Neural cell (in vitro differentiated cells): ENCODE data around the gene PORCN.

Experiments used
- EZH2 ChIP-seq: fragments of 200-600, 300-800 bp; shearing (Covaris generic), sonication (generic); IDR thresholded peaks from 2 replicates; pipeline ENCODE4 v1.6.1; 2014; ENCODE audit warnings: antibody characterized with exemption, low read length, borderline replicate concordance, mild to moderate bottlenecking; ENCODE audit not compliant: insufficient read depth, poor library complexity, severe bottlenecking
- POLR2AphosphoS5 ChIP-seq: IDR thresholded peaks from 2 replicates; pipeline ENCODE4 v1.6.1; 2012
- RAD21 ChIP-seq: fragments of 450-650 bp; conservative IDR thresholded peaks from 2 replicates; pipeline ENCODE4 v1.6.1; 2014; ENCODE audit warnings: antibody characterized with exemption, mild to moderate bottlenecking, moderate library complexity
- SMC3 ChIP-seq: fragments of 450-650 bp; conservative IDR thresholded peaks from 2 replicates; pipeline ENCODE4 v1.6.1; 2014; ENCODE audit warnings: antibody characterized with exemption, mild to moderate bottlenecking, moderate library complexity; ENCODE audit not compliant: poor library complexity
- TAF1 ChIP-seq: IDR thresholded peaks from 2 replicates; pipeline ENCODE4 v1.6.1; 2012; ENCODE audit warnings: low read depth
- TF ChIP-seq, protein P1 (sequence below): fragments of 450-650 bp; IDR thresholded peaks from 2 replicates; pipeline ENCODE4 v1.5.1; 2014; ENCODE audit warnings: antibody characterized with exemption, mild to moderate bottlenecking, moderate library complexity; ENCODE audit not compliant: poor library complexity, severe bottlenecking

- TF ChIP-seq, protein P1, sequence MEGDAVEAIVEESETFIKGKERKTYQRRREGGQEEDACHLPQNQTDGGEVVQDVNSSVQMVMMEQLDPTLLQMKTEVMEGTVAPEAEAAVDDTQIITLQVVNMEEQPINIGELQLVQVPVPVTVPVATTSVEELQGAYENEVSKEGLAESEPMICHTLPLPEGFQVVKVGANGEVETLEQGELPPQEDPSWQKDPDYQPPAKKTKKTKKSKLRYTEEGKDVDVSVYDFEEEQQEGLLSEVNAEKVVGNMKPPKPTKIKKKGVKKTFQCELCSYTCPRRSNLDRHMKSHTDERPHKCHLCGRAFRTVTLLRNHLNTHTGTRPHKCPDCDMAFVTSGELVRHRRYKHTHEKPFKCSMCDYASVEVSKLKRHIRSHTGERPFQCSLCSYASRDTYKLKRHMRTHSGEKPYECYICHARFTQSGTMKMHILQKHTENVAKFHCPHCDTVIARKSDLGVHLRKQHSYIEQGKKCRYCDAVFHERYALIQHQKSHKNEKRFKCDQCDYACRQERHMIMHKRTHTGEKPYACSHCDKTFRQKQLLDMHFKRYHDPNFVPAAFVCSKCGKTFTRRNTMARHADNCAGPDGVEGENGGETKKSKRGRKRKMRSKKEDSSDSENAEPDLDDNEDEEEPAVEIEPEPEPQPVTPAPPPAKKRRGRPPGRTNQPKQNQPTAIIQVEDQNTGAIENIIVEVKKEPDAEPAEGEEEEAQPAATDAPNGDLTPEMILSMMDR = no peak
- TF ChIP-seq TAF1 = no peak
- no peak for TF ChIP-seq RAD21
- no peak for TF ChIP-seq SMC3
- TF ChIP-seq EZH2 = no peak
- TF ChIP-seq POLR2AphosphoS5 = no peak
Observed at GRCh38 chrX:48468693-48469691, 39.8 kb upstream of the PORCN start.
